Measurements from ENCODE around the gene DSCAML1.

Gene DSCAML1

DNA sequence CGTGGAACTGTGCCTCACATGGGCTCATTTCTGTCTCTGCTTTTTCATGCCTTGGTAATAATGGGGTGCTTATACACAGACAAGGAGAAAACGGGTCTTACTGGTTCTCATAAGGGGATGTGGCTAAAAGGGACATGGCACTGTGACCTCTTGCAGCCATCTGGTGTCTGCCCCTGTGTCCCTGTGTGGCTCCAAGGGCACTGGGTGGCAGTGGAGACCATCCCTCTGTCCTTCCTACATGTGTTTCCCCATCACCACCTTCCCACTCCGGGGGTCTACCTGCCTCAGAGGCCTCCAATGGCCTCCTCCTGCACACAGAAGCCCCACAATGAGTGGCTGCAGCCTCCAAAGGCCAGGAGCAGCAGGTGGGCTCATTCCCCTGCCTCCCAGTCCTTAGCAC is 248.1 kb downstream of the DSCAML1 start:
- DNase-seq (ENCODE audit: low spot score), result no peak

DNA sequence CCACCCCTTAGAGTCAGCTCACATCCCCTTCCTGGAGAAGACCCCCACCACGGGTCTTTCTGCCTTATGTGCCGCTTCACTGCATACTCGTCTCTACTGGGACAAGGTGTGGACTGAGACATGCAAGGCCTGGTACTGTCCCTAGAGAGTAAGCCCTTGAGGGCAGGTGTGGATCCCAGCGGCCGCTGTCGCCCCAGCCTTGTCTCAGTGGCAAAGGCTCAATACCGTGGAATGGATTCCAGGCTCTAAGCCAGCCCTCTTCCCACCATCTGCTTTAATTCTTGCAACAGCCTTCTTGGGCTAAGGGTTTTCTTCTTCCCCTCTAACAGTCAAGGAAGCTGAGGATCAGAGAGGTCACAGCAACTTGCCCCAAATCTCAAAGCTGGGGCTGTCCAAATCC is 249.1 kb downstream of the DSCAML1 start:
- DNase-seq (ENCODE audit: low spot score), result no peak

DNA sequence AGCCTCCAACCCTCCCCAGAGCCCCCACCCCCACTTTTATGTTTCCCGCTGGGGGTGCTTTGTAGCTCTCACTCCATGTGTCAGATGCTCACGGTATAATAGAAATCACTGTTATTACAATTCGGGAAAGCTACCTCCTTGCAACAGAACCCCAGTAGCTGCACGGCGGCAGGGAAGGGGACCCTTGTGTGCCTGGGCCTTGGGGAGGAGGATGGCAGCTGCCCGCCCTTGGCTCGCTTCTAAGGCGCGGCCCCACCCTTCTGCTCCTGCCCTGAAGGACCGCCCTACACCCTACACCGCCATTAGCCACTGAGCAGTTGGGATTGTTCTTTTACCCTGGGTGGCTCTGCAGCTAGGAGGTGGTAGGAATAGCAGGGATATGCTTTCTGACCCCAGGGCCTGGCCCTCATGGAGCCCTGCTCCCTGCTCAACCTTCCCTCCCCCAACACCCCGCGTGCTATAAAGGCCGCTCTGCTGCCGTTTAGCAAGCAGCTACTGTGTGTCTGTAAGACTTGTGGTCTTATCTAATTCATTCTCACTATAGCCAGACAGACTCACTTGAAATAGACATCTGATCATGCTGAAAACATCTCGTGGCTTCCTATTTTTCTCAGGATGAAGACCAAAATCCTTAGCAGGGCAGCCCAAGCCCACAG is 249.7 kb downstream of the DSCAML1 start:
- DNase-seq (ENCODE audit: low spot score), result no peak

DNA sequence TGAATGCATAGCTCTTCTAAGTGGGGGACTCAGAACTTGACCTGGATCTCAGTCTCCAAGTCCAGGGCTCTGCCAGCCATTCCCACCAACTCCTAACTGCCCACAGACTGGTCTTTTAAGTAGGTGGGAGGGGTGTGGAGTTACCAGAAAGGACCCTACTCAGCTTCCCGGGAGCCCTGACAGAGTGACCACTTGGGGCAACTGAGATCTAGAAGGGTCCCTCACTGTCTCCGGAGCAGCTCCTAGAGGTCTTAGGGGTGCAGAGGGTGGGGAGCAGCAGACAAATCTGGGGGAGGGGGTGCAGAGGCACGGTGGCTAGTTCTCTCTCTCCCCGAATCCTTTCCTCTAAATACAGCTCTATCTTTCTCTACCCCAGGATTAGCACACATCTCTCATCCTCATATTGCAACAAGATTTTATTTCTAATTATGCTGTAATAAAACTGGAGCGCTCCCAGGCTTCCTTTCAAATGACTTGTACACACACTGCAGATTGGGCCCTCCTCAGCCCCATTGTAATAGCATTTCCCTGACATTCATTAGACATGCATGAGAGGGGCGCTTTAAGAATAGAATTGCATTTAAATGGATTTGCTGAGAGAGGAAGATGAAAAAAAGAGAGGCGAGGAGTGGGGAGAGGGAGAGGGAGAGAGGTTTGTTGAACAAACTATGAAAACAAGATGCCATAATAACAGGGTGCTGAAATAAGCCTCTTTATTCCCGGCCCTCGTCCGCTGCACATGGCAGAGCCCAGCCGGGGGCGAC is 250.4 kb downstream of the DSCAML1 start:
- DNase-seq (ENCODE audit: low spot score), result no peak

DNA sequence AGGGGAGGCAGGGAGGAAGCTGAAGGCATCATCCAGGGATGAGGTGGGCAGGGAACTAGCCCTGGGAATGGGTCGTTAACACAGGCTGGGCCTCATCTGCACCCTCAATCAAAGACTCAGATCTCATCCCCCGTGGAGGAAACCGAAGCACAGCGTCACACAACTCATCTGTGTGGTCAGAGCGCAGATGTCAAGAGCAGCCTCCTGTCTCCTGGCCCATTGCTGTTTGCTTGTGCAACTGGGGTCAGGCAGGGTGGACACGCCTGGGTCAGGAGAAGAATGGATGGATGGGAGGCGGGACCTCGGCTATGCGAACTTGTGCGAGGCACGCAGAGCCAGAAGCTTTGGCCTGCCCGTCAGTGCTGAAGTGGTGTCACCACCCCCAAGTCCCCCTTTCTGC is 251.3 kb downstream of the DSCAML1 start:
- no peak for DNase-seq (ENCODE audit: low spot score)

DNA sequence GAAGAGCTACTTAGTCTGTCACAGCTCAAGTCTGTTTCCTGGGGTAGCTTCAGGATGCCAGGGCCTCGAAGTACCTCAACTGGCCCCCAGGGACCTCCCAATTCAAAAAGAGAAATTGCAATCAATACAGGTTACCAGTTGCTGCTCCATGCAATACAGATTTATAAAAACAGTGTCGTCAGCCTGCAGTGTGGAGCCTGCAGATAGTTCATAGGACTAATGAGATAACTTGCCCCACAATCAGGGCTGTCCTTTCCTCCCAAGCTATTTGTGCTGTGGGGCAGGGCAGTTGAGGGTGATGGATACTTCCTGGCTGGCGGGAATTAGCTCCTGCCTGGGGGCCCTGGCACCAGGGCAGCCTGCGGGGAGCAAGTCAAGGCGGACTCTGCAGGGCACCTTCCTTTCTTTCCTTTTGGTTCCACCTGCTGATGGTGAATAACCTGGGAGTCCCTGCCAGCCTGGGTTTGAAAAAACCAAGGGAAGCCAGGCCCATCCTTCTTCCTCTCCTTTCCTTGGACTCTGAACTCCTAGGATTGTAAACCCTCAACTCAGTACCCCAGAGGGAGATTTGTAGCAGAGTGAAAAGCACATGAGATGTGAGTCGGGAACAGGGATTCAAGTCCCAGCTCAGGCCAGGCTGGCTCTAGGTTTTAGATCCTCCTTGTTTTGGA is 252.8 kb downstream of the DSCAML1 start:
- no peak for DNase-seq (ENCODE audit: low spot score)

DNA sequence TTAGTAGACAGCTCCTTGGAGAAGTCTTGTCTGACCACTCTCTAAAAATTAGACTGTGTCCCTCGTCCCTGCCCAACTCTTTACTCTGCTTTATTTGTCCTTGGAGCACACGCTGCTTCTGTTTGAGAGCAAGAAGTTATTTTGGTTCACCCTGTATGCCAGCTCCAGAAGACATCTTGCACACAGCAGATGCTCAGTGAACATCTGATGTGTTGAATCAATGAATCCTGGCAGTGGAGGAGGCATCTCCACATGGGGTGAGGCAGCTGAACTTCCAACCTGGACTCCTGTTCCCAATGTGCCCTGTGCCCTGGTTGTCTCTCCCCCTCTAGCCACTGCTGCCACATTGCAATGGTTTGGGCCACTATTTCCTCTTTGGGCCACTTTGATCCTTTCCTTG is 255.8 kb downstream of the DSCAML1 start:
- DNase-seq (ENCODE audit: low spot score), result no peak

DNA sequence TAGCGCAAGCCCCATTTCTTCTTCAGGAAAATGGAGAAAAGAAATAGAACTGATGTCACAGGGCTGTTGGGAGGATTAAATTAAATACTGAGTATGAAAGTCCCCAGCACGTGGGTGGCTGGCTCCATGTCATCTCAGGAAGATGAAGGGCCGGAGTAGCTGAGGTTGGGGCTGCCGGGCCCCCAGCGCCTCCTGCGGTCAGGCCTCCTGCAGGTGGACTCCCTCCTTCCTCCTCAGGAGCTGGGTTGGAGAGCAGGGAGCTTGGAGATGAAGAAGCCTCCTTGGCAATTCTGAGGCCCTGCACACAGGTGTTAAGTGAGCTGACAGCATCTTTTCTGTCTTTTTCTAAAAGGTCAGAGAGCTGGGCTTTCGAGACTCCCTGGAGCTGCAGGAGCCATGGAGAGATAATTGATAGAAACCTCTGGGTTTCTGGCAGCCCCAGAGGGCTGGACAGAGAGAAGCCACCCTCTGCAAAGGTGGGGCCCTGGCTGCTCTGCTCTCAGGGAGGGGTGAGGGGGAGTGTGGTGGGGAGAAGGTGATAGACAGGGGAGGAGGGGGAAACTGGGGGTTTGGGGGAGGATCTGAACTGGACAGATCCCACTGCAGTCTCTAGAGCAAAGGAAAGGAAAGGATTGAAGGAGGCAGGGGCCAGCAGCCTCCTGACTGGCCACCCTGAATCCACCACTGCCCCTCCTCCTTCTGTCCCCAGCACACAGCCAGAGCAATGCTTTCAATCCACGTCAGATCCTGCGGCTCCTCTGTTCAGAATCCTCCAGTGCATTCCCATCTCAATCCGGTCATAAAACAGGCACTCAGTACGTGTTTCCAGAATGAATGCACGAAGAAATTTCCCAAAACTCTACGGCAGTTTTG is 258.5 kb downstream of the DSCAML1 start:
- no peak for DNase-seq (ENCODE audit: low spot score)

DNA sequence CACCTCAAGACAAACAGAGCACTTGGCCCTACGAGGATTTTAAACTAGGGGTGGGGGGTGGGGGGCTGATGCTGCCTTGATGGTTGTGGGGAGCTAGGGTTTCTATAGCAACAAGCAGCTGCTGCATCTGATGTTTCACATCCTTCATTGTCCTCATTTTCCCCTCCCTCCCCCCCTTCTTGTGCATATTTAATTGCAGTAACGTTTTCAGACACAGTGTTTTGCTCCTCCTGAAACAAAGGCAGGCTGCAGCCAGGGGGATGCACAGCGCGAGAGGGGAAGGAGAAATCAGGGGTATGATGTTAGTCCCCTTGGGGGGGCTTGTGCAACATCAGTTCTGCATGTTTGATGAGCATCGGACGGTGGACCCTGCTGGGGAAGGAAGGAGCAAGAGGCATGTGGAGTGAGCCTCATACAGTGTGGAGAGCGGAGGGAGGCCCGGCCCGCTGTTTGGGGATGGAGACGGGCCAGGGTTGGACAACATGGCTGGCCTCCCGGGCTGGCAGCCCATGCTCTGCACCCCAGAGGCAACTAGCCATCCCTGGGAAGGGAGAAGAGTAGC is 261.1 kb downstream of the DSCAML1 start:
- no peak for DNase-seq (ENCODE audit: low spot score)

DNA sequence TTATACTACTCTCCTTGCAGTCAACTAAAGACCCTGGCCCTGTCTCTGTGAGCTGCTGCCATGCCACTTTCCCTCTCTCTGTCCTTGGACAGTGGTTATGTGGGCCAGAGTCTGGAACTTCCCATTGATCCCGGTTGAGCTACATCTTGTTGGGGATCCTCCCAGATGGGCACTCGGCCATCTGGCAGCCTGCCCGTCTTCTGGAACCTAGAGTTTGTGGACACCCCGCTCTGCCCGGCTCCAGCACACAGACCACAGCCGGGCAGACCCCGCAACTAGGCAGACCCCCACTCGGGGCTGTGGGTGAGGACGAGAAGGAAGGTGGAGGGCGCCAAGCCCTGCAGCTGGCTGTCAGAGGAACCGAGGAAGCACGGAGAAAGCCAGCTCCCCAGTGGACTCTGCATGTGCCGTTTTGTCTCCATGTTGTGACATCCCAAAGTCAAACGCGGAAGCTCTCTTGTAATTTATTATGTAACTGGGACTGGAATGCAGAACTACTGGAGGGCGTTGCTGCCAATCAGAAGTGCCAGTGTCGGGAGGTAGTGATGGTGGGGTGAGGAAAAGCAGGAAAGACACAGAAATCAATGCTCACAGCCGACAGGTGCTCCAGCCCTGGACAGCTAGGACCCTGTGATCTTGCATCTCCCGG is 261.7 kb downstream of the DSCAML1 start:
- no peak for DNase-seq (ENCODE audit: low spot score)

DNA sequence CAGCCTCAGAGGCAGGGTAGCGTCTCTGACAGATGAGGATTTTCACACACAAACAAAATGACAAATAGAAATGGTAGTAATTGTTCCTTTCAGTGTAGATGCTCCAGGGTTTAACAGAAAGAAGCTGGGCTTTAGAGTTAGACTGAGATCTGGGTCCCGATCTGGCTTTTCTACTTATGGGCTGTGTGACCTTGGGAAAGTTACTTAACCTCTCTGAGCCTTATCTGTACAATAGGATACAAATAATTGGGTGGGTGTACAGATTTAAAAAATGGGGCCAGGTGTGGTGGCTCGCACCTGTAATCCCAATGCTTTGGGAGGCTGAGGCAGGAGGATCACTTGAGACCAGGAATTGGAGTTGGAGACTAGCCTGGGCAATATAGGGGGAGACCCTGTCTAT is 264.4 kb downstream of the DSCAML1 start:
- no peak for DNase-seq (ENCODE audit: low spot score)

DNA sequence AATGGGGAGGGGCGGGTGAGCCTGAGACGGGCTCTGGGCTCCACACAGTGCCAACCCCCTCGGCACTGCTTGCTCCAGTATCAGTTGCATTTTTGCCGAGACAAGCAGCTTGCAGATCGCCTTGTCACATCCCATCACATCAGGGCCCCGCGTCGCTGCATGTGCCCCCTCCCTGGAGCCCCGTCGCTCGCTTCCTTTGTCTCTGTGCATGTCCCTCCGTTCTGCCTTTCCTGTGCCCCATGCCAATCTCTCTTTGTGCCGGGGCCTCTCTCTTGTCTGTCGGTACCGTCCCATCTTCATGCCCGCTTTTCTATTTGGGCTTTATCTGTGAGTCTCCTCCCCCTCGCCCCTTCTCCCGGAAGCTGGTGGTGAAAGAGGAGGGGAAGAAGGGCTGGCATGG is 267.2 kb downstream of the DSCAML1 start:
- DNase-seq (ENCODE audit: low spot score), result no peak

DNA sequence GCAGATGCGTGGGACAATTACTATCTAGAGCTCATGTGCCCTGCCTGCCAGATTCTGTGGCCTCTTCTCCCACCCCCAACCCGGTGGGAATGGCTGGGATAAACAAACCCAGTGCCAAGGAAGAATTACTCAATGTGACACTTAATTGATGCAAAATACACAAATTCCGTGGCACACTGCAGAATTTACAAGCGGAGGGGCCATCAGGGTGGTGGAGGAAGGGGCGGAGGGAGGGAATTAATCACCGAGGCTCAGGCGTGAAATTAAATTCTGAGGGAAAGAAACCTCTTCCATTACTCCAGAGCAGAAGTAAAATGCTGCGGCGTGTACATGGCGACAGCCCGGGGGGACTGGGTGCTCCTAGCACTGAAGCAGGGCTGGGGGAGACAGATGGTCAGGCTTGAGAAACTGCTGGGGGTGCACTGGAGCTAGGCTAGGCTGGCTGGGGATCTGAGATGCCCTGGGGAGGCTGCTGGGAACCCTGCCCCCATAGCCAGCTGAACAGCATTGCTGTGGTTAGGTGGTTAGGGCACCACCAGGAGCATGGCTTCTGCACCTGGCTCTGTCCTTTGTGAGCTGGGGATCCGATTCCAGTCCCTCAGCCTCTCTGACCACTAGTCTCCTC is 268.8 kb downstream of the DSCAML1 start:
- no peak for DNase-seq (ENCODE audit: low spot score)

DNA sequence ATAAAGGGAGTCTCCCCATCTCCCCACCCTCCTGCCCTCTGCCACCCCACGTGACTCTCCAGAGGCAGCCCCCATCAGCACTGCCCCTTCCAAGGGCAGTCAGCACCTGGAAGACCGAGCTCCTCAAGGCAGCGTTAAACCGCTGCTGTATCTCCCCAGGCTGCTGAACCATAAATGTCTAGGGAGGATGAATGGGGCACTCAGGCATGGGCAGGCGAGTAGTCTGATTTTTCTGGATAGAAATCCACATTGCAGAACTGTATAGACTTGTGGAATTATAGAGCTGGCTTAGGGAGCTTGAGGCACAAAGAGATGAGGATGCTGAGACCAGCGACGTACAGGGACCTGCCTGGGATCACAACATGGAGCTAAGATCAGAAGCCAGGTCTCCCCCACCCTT is 269.7 kb downstream of the DSCAML1 start:
- DNase-seq (ENCODE audit: low spot score), result no peak

DNA sequence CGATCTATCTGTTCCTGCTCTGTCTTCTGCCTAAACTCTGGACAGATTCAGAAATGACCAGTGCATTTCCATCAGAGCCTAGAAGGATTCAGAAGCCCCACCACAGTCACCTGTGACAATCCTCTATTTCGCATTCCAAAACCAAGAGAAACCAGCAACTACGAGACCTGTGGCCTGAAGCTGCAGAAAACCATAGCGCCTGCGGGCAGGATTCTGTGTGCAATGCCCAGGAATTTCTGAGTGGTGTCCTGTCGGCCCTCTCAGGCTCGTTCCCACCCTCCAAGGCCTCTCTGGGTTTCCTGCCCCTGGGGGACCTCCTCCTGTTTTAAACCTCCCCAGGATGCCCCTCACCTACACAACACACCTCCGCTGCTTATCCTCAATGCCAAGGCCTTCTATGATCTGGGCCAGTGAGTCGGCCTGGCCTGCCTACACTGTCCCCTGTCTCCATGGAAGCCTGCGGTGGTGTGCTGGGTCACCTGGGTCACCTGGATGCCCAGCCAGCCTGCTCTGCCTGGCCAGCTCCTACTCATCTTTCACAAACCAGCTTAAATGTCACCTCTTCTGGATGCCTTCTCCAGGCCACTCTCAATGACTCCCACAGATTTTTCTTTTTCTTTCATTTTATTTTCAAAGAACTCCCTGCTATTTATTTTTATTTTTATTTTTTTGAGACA is 271.0 kb downstream of the DSCAML1 start:
- no peak for DNase-seq (ENCODE audit: low spot score)

DNA sequence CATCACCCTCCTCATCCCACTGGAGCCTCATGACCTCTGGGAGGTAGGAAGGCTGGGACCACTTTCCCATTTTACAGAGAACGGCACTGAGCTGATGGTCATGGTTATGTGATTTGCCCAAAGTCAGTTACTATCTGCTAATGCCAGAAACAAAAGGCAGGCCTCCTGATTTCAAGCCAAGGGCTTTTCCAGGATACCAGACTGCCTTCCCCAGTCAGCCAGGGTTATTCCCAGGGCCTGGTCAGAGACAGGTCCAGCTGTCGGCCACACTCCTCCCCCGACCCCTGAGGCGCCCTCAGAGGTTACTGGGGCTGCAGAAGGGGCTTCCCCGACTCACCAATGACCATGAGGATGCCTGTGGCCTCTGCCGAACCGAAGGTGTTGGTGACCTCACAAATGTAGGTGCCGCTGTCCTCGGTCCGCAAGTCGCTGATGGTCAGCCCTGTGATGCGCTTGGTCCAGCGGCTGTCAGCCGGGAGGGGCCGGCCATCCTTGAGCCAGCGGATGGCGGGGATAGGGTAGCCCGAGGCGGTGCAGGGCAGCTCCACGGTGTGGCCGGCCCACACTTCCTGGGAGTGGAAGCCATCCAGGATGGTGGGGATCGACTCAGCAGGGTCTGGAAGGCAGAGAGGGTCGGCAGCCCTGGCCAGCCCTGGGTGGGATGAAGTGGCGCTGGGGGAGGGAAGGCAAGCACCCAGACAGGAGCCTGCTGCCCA is 272.4 kb downstream of the DSCAML1 start:
- DNase-seq (ENCODE audit: low spot score), result no peak

DNA sequence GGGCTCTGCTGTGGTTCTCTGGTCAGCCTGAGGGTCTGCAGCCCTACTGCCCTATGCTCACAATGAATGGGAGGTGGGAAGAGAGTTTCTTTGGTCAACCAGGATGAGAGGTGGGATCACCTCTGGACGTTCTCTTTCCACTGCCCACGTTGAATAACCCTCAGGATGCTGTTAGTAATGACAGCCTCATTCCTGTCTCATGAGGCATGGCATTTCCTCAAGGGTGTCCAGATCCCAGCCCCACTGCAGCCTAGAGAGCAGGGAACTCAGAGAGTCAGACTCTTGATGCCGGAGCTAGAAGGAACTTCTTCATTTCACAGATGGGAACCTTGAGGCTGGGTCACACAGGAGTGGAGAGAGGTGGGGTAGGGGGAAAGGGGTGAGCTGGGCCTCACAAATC is 273.3 kb downstream of the DSCAML1 start:
- no peak for DNase-seq (ENCODE audit: low spot score)

DNA sequence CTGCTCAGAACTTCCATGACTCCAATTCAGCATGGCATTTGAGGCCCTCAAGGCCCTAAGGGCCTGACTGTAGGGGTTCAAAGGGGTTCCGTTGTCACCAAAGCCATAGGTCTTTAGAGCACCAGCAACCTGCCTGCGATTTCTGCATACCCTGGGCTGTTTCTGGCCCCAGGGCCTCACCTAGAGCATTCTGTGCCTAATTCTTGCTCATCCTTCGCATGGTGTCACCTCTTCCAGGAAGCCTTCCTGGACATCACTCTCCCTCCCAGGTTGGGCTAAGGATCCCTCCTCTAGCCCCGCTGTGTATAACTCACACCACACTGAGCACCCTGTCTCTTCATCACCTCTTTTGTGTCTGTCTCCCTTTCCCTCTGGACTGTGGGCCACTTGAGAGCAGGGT is 275.0 kb downstream of the DSCAML1 start:
- DNase-seq (ENCODE audit: low spot score), result no peak

DNA sequence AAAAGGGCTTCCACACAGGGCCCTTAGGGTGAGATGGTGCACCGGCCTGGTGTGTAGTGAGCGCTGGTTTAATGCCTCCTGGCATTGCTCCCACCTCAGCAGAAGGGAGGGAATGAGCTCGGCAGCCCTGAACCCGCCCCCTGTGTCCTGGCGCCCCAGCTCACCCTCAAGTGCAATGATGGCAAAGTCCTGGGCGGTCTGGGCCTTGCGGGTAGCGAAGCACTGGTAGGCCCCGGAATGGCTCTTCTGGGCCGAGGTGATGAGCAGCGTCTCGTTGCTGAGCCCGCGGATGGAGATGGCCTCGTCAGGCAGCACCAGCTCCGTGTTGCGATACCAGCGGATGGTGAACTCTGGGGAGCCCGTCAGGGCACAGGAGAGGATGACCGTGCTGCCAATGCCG is 276.1 kb downstream of the DSCAML1 start:
- DNase-seq (ENCODE audit: low spot score), result no peak

DNA sequence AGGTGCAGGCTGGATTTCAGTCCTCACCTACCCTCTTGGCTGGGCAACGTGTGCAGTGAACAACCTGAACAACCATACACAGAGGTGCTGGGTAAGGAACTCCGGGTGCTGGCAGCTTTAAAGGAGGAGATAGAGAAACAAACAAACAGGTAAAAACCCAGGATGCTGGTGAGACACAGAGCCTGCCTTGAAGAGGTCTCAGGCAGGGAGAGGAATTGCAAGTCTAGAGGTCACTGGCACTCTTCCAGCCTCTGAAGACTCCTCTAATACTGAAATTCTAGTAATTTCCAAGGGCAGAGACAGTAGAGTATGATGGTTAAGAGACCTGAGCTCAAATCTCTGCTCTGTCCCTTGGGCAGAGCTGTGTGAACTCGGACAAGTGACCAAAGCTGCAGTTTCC is 276.8 kb downstream of the DSCAML1 start:
- no peak for DNase-seq (ENCODE audit: low spot score)

All from HuH-7.5 (cell line).